ENCODE data around the gene CSHL1.
"Not testable (repeated sequence)": the region's sequence is repeated elsewhere in the genome, so short reads cannot be mapped to it uniquely, and the experiment has no call there.

DNA sequence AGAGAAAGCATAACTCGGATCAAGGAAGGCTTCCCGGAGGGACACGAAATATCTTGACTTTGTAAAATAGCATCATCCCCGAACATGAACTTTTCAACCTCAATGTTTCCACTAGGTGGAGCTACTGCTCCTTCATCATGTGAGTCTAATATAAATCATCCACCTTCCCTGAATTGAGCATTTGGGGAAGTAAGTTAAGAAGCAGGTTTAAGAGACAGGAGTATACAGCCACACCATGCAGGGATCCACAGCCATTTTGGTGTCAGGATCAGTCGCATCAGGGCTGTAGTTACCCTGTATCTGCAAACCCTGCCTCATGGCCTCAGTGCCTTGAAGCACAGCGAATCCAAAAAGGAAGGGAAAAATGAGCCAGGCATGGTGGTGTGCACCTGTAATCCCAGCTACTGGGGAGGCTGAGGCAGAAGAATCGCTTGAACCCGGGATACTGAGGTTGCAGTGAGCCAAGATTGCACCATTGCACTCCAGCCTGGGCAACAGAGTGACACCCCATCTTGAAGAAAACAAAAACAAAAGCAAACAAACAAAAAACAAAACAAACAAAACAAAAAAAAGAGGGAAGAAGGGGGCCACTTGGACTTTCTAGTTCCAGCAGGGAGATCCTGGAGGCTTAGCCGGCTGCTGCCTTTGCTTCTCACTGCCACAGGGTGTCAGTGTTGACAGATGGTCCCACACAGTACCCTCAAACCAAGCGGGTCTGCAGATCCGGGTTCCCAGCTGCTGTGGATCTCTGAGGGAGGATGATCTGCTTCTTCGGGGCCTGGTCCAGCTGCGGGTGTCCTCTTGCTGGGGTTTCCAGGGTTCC is 21.8 kb downstream of the CSHL1 start:
- TF ChIP-seq, protein P1, sequence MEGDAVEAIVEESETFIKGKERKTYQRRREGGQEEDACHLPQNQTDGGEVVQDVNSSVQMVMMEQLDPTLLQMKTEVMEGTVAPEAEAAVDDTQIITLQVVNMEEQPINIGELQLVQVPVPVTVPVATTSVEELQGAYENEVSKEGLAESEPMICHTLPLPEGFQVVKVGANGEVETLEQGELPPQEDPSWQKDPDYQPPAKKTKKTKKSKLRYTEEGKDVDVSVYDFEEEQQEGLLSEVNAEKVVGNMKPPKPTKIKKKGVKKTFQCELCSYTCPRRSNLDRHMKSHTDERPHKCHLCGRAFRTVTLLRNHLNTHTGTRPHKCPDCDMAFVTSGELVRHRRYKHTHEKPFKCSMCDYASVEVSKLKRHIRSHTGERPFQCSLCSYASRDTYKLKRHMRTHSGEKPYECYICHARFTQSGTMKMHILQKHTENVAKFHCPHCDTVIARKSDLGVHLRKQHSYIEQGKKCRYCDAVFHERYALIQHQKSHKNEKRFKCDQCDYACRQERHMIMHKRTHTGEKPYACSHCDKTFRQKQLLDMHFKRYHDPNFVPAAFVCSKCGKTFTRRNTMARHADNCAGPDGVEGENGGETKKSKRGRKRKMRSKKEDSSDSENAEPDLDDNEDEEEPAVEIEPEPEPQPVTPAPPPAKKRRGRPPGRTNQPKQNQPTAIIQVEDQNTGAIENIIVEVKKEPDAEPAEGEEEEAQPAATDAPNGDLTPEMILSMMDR (IDR thresholded peaks at IDR 0.05): peak; percentile 45
- TF ChIP-seq ZFX (IDR thresholded peaks at IDR 0.05; ENCODE audit: borderline replicate concordance): not testable (repeated sequence)
